HL-60/S4 treated with retinoic acid at 250 ng/mL for 4 days and 3 days (cell line): ENCODE measurements around the gene PRM1.

Experiments
- in situ Hi-C: fragments of 300-500 bp; cut with MboI; formaldehyde crosslinking; loops from 2 replicates; pipeline ENCODE4 v1.7.0; 2022; ENCODE audit warnings: low sequenced_read_pairs

The PRM1 gene

GRCh38 chr16:11239644-11240632, 41.2 kb downstream of the PRM1 start:
- in situ Hi-C loops: no loop called here

- in situ Hi-C loops: no loop called here
These were observed 42.6 kb downstream of the PRM1 start for GRCh38 chr16:11238272-11239202.

GRCh38 chr16:11236461-11237254, 44.5 kb downstream of the PRM1 start:
- in situ Hi-C loops: no loop called here

- in situ Hi-C loops: no loop called here
These were observed 45.5 kb downstream of the PRM1 start for GRCh38 chr16:11235703-11235991.

GRCh38 chr16:11234884-11235702, 46.0 kb downstream of the PRM1 start:
- in situ Hi-C loops: no loop called here

GRCh38 chr16:11233727-11234376, 47.3 kb downstream of the PRM1 start:
- in situ Hi-C loops: no loop called here

- in situ Hi-C loops: no loop called here
These were observed 48.0 kb downstream of the PRM1 start for GRCh38 chr16:11232852-11233726.

- in situ Hi-C loops: no loop called here
These were observed 48.8 kb downstream of the PRM1 start for GRCh38 chr16:11232302-11232851.

GRCh38 chr16:11231367-11231970, 49.7 kb downstream of the PRM1 start:
- in situ Hi-C loops: no loop called here
